GM21390 (cell line): Measurements from ENCODE around the gene DHRS12.

ENCODE experiments used
- ATAC-seq: cut with Tn5 transposase; IDR thresholded peaks from one replicate; pipeline ENCODE4 v1.9.1; 2021; ENCODE audit not compliant: unreplicated experiment

DHRS12 gene

GRCh38 chr13:51828730-51829567 is 25.0 kb upstream of the DHRS12 start:
- no peak for ATAC-seq

GRCh38 chr13:51827254-51827653 is 23.3 kb upstream of the DHRS12 start:
- ATAC-seq = no peak

- no peak for ATAC-seq
These were observed 22.6 kb upstream of the DHRS12 start for GRCh38 chr13:51826606-51827005.

GRCh38 chr13:51825681-51826254 is 21.8 kb upstream of the DHRS12 start:
- ATAC-seq = no peak

- ATAC-seq = peak; percentile 61
These were observed 21.2 kb upstream of the DHRS12 start for GRCh38 chr13:51825165-51825592.

- peak; percentile 12 for ATAC-seq
These were observed 20.7 kb upstream of the DHRS12 start for GRCh38 chr13:51824712-51825111.

- no peak for ATAC-seq
These were observed 19.9 kb upstream of the DHRS12 start for GRCh38 chr13:51823863-51824262.

GRCh38 chr13:51823359-51823758 is 19.4 kb upstream of the DHRS12 start:
- no peak for ATAC-seq

- ATAC-seq = no peak
These were observed 18.3 kb upstream of the DHRS12 start for GRCh38 chr13:51822106-51822815.

- ATAC-seq = no peak
These were observed 17.6 kb upstream of the DHRS12 start for GRCh38 chr13:51821606-51822005.

GRCh38 chr13:51820016-51820597 is 16.1 kb upstream of the DHRS12 start:
- no peak for ATAC-seq

- no peak for ATAC-seq
These were observed 15.6 kb upstream of the DHRS12 start for GRCh38 chr13:51819544-51819943.

GRCh38 chr13:51818781-51819511 is 15.0 kb upstream of the DHRS12 start:
- no peak for ATAC-seq

GRCh38 chr13:51818276-51818675 is 14.3 kb upstream of the DHRS12 start:
- no peak for ATAC-seq

- ATAC-seq = no peak
These were observed 13.8 kb upstream of the DHRS12 start for GRCh38 chr13:51817717-51818116.

- no peak for ATAC-seq
These were observed 12.8 kb upstream of the DHRS12 start for GRCh38 chr13:51816604-51817249.

- no peak for ATAC-seq
These were observed 11.9 kb upstream of the DHRS12 start for GRCh38 chr13:51815848-51816247.

GRCh38 chr13:51814825-51815650 is 11.1 kb upstream of the DHRS12 start:
- peak; percentile 78 for ATAC-seq

GRCh38 chr13:51814071-51814470 is 10.1 kb upstream of the DHRS12 start:
- no peak for ATAC-seq
